GM10266 (cell line): Measurements from ENCODE around the gene THG1L.

Experiments
- DNase-seq: peaks from one replicate; pipeline ENCODE4 v3.0.0; 2012; ENCODE audit errors: extremely low spot score
- CTCF ChIP-seq: IDR thresholded peaks from 2 replicates; pipeline ENCODE4 v1.5.1; 2012; ENCODE audit warnings: mild to moderate bottlenecking, low read depth; ENCODE audit not compliant: control insufficient read depth, insufficient read depth; ENCODE audit errors: missing control alignments

The THG1L gene

GRCh38 chr5:157703736-157704135 is 27.5 kb upstream of the THG1L start:
- no peak for DNase-seq
- TF ChIP-seq CTCF: no peak

- DNase-seq: no peak
- TF ChIP-seq CTCF: no peak
Observed at GRCh38 chr5:157708866-157709265, 22.4 kb upstream of the THG1L start.

GRCh38 chr5:157709346-157709745 is 21.9 kb upstream of the THG1L start:
- DNase-seq: no peak
- TF ChIP-seq CTCF: no peak

GRCh38 chr5:157710431-157710830 is 20.8 kb upstream of the THG1L start:
- DNase-seq: no peak
- no peak for TF ChIP-seq CTCF

- DNase-seq: no peak
- no peak for TF ChIP-seq CTCF
Observed at GRCh38 chr5:157710882-157711281, 20.3 kb upstream of the THG1L start.

- TF ChIP-seq CTCF: no peak
- no peak for DNase-seq
Observed at GRCh38 chr5:157713830-157714595, 17.2 kb upstream of the THG1L start.

GRCh38 chr5:157714596-157714864 is 16.7 kb upstream of the THG1L start:
- no peak for DNase-seq
- no peak for TF ChIP-seq CTCF
